Measurements from ENCODE around the gene SELENOM. TPM values are rescaled to one million over a fixed set of nuclear protein-coding genes. Genes with fewer than 3 reads are reported as not detected.

Gene SELENOM
- total and polyA plus RNA-seq, 2 of the 8 experiments (the other 6 are each of a cell fraction or from before 2014, with no cell fraction given) = 22.7 to 40.0 TPM

DNA sequence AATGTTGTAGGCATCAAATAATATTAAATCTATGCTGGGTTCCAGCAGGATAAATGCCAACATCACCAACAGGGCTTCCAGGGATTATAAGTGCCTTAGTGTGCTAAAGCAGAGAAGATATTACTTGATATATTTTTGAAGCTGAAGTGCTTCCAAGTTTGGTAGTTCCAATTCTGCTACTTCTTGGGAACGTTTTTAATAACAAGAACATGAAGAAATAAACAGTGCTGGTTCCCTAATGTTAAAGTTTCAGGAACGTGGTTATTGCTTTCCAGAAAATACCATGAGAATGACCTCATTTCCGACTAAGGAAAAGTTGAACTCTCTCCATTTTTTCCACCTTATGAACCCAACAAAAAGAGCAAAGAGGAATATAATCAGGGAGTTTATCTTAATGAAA lies 48.1 kb upstream of the SELENOM start (continued):
- TF ChIP-seq, protein P1, sequence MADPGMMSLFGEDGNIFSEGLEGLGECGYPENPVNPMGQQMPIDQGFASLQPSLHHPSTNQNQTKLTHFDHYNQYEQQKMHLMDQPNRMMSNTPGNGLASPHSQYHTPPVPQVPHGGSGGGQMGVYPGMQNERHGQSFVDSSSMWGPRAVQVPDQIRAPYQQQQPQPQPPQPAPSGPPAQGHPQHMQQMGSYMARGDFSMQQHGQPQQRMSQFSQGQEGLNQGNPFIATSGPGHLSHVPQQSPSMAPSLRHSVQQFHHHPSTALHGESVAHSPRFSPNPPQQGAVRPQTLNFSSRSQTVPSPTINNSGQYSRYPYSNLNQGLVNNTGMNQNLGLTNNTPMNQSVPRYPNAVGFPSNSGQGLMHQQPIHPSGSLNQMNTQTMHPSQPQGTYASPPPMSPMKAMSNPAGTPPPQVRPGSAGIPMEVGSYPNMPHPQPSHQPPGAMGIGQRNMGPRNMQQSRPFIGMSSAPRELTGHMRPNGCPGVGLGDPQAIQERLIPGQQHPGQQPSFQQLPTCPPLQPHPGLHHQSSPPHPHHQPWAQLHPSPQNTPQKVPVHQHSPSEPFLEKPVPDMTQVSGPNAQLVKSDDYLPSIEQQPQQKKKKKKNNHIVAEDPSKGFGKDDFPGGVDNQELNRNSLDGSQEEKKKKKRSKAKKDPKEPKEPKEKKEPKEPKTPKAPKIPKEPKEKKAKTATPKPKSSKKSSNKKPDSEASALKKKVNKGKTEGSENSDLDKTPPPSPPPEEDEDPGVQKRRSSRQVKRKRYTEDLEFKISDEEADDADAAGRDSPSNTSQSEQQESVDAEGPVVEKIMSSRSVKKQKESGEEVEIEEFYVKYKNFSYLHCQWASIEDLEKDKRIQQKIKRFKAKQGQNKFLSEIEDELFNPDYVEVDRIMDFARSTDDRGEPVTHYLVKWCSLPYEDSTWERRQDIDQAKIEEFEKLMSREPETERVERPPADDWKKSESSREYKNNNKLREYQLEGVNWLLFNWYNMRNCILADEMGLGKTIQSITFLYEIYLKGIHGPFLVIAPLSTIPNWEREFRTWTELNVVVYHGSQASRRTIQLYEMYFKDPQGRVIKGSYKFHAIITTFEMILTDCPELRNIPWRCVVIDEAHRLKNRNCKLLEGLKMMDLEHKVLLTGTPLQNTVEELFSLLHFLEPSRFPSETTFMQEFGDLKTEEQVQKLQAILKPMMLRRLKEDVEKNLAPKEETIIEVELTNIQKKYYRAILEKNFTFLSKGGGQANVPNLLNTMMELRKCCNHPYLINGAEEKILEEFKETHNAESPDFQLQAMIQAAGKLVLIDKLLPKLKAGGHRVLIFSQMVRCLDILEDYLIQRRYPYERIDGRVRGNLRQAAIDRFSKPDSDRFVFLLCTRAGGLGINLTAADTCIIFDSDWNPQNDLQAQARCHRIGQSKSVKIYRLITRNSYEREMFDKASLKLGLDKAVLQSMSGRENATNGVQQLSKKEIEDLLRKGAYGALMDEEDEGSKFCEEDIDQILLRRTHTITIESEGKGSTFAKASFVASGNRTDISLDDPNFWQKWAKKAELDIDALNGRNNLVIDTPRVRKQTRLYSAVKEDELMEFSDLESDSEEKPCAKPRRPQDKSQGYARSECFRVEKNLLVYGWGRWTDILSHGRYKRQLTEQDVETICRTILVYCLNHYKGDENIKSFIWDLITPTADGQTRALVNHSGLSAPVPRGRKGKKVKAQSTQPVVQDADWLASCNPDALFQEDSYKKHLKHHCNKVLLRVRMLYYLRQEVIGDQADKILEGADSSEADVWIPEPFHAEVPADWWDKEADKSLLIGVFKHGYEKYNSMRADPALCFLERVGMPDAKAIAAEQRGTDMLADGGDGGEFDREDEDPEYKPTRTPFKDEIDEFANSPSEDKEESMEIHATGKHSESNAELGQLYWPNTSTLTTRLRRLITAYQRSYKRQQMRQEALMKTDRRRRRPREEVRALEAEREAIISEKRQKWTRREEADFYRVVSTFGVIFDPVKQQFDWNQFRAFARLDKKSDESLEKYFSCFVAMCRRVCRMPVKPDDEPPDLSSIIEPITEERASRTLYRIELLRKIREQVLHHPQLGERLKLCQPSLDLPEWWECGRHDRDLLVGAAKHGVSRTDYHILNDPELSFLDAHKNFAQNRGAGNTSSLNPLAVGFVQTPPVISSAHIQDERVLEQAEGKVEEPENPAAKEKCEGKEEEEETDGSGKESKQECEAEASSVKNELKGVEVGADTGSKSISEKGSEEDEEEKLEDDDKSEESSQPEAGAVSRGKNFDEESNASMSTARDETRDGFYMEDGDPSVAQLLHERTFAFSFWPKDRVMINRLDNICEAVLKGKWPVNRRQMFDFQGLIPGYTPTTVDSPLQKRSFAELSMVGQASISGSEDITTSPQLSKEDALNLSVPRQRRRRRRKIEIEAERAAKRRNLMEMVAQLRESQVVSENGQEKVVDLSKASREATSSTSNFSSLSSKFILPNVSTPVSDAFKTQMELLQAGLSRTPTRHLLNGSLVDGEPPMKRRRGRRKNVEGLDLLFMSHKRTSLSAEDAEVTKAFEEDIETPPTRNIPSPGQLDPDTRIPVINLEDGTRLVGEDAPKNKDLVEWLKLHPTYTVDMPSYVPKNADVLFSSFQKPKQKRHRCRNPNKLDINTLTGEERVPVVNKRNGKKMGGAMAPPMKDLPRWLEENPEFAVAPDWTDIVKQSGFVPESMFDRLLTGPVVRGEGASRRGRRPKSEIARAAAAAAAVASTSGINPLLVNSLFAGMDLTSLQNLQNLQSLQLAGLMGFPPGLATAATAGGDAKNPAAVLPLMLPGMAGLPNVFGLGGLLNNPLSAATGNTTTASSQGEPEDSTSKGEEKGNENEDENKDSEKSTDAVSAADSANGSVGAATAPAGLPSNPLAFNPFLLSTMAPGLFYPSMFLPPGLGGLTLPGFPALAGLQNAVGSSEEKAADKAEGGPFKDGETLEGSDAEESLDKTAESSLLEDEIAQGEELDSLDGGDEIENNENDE (IDR thresholded peaks at IDR 0.05; ENCODE audit: insufficient replicate concordance, low read length) = no peak
- no peak for TF ChIP-seq NRF1 (IDR thresholded peaks at IDR 0.05; ENCODE audit: low read depth, low read length)
